AG04450 (cell line): ENCODE measurements around the gene ANKS1B. TPM values are rescaled to one million over a fixed set of nuclear protein-coding genes. Genes with fewer than 3 reads are reported as not detected.

Experiments
- CTCF ChIA-PET: fragments of 300-600, 350-600 bp; formaldehyde crosslinking; extraction: SDS; loops from one replicate; lab custom pipeline; 2022; ENCODE audit warnings: antibody characterized with exemption, inconsistent platforms; lab: Charles Lee
- POLR2A ChIA-PET: fragments of 350-600 bp; formaldehyde crosslinking; extraction: SDS; loops from one replicate; lab custom pipeline; 2021; ENCODE audit warnings: antibody characterized with exemption, inconsistent platforms; lab: Yijun Ruan, JAX
- DNase-seq: peaks from one replicate; pipeline ENCODE4 v3.0.0-alpha.2; 2011; ENCODE audit warnings: low read depth, low spot score
- H3K27ac ChIP-seq: one replicate; pipeline ENCODE4 v1.5.1; 2012; ENCODE audit warnings: low read depth, low read length, control low read depth
- H3K27me3 ChIP-seq: one replicate; pipeline ENCODE4 v1.6.0; 2012; ENCODE audit warnings: low read length; ENCODE audit not compliant: control insufficient read depth, insufficient read depth
- H3K4me3 ChIP-seq: 2 replicates; pipeline ENCODE4 v1.5.1; 2011; ENCODE audit warnings: mild to moderate bottlenecking, low read depth, low read length, control low read depth
- H3K9me3 ChIP-seq: 2 replicates; pipeline ENCODE4 v1.5.1; 2012; ENCODE audit warnings: low read length; ENCODE audit not compliant: control insufficient read depth, insufficient read depth
- polyA plus RNA-seq: library from polyadenylated mRNA; depleted of rRNA; stranded (reverse); fragments of >200 nt; gene quantifications from 2 replicates; pipeline ENCODE4 v1.2.3, GENCODE V29; 2011
- TF ChIP-seq, protein P1 (sequence below): IDR thresholded peaks from 2 replicates; pipeline ENCODE4 v1.5.1; 2011; ENCODE audit warnings: low read depth, low read length, control low read depth, inconsistent platforms

ANKS1B gene
- polyA plus RNA-seq, 1 experiment, result 0.22 TPM

- Histone ChIP-seq H3K4me3 (no peak overlapping the region), H3K27me3 (no peaks in the 10 kb centered on the region), H3K9me3 (no peaks in the 10 kb centered on the region), H3K27ac (no peak overlapping the region)
- POLR2A ChIA-PET, result no interaction called here
- CTCF ChIA-PET, result no interaction called here
- TF ChIP-seq, protein P1, sequence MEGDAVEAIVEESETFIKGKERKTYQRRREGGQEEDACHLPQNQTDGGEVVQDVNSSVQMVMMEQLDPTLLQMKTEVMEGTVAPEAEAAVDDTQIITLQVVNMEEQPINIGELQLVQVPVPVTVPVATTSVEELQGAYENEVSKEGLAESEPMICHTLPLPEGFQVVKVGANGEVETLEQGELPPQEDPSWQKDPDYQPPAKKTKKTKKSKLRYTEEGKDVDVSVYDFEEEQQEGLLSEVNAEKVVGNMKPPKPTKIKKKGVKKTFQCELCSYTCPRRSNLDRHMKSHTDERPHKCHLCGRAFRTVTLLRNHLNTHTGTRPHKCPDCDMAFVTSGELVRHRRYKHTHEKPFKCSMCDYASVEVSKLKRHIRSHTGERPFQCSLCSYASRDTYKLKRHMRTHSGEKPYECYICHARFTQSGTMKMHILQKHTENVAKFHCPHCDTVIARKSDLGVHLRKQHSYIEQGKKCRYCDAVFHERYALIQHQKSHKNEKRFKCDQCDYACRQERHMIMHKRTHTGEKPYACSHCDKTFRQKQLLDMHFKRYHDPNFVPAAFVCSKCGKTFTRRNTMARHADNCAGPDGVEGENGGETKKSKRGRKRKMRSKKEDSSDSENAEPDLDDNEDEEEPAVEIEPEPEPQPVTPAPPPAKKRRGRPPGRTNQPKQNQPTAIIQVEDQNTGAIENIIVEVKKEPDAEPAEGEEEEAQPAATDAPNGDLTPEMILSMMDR, result no peak
- DNase-seq, result no peak
Measured at GRCh38 chr12:98821866-98822265, 1162.9 kb downstream of the ANKS1B start.

DNA sequence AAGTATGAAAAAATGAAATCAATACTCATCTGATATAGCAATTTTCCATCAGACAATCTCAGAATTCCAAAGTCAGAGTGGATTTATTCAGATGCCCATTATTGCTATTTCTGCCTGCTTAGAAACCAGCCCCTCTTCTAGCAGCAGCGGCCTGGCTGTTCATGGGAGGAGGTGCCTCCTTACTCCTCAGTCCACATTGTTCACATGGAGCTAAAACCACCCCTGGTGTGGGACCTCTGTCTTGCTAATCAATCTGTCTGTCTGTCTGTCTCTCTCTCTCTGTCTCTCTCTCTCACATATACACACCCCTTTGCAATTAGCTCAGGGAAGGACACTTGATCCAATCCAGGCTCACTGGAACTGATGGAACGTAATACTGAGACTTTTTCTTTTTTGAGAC, 1163.5 kb downstream of the ANKS1B start:
- no peaks in the 10 kb centered on the region for H3K27me3 ChIP-seq
- DNase-seq, result no peak
- CTCF ChIA-PET, result no interaction called here
- no peaks in the 10 kb centered on the region for H3K9me3 ChIP-seq
- TF ChIP-seq, protein P1, result no peak
- no peak overlapping the region for H3K4me3 ChIP-seq
- POLR2A ChIA-PET, result interaction anchor here (0.6 kb wide), 1 partner anchor 16 kb away, joined by 5 read pairs; no protein-coding TSS in a partner anchor
- H3K27ac ChIP-seq, result no peak overlapping the region

- Histone ChIP-seq H3K27ac (no peak overlapping the region), H3K27me3 (no peaks in the 10 kb centered on the region), H3K9me3 (no peaks in the 10 kb centered on the region), H3K4me3 (no peak overlapping the region)
- POLR2A ChIA-PET, result no interaction called here
- CTCF ChIA-PET, result no interaction called here
- no peak for DNase-seq
- TF ChIP-seq, protein P1, result no peak
Measured at GRCh38 chr12:98819821-98820404, 1164.8 kb downstream of the ANKS1B start.

- H3K27ac ChIP-seq, result no peak overlapping the region
- DNase-seq, result no peak
- POLR2A ChIA-PET, result no interaction called here
Measured at GRCh38 chr12:98819071-98819470, 1165.7 kb downstream of the ANKS1B start.

DNA sequence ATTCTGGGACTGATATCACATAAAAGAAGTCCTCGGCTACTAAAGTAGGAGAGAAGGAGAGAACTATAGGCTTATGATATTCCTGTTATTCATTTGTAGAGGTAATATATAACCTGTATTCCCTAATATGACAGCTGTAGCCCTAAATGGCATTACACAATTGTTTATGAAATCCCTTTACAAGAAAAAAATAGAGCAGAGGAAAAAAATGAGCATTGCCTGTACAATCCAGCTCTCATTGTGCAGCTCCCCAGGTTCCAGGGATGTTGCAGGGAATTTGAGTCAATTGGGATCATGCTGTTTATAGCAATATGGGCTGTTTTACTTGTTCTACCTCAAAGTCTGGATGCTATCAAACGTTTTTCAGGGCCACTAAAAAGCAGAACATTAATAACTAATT, 1166.5 kb downstream of the ANKS1B start:
- no peak for DNase-seq
- H3K27ac ChIP-seq, result no peak overlapping the region
- H3K9me3 ChIP-seq, result no peaks in the 10 kb centered on the region
- ChIA-PET CTCF (no interaction called here), POLR2A (no interaction called here)
- H3K27me3 ChIP-seq, result no peaks in the 10 kb centered on the region
- no peak overlapping the region for H3K4me3 ChIP-seq
- TF ChIP-seq, protein P1, result no peak

More at GRCh38 chr12:98819071-98819470, 1165.7 kb downstream of the ANKS1B start:
- TF ChIP-seq, protein P1, result no peak
- Histone ChIP-seq H3K9me3 (no peaks in the 10 kb centered on the region), H3K4me3 (no peak overlapping the region), H3K27me3 (no peaks in the 10 kb centered on the region)
- CTCF ChIA-PET, result no interaction called here
